Endothelial cell of umbilical vein (primary cell): ENCODE results near the gene RYR1. TPM values are rescaled to one million over a fixed set of nuclear protein-coding genes. Genes with fewer than 3 reads are reported as not detected.

Source experiments
- BruUV-seq: library from RNA; stranded (reverse); fragments of 400-500 nt; replicated peaks from 2 replicates; lab custom pipeline; 2021; lab: Mats Ljungman, UMichigan
- CTCF ChIA-PET: fragments of 300-600, 350-600 bp; sonication (Branson Sonifier 250); formaldehyde crosslinking; loops from one replicate; lab custom pipeline; 2021; ENCODE audit warnings: antibody characterized with exemption, inconsistent platforms; lab: Charles Lee
- POLR2A ChIA-PET: fragments of 300-600, 350-600 bp; sonication (Branson Sonifier 250); formaldehyde crosslinking; loops from one replicate; lab custom pipeline; 2021; ENCODE audit warnings: antibody characterized with exemption, inconsistent platforms; lab: Charles Lee
- DNase-seq: peaks from one replicate; pipeline ENCODE4 v3.0.0-alpha.2; 2011; ENCODE audit warnings: low read depth, low spot score
- FAIRE-seq: peaks from 2 replicates; lab custom pipeline; 2011; peaks lifted over from hg19 to GRCh38; lab: Jason Lieb, UNC
- H2AFZ ChIP-seq: 2 replicates; pipeline ENCODE4 v1.6.0; 2012; ENCODE audit warnings: low read depth, low read length, control low read depth, inconsistent platforms
- H3K27ac ChIP-seq: 2 replicates; pipeline ENCODE4 v1.5.1; 2011; ENCODE audit warnings: low read depth, mild to moderate bottlenecking, control low read depth, low read length, moderate library complexity; ENCODE audit not compliant: insufficient read depth
- H3K27me3 ChIP-seq, 2 experiments: 2 replicates each; pipeline versions ENCODE4 v1.6.0 to v1.6.1; 2011; ENCODE audit warnings: low read length in 2 of 2, mixed read lengths in 1 of 2; ENCODE audit not compliant: control insufficient read depth in 2 of 2, insufficient read depth in 2 of 2
- H3K36me3 ChIP-seq, 2 experiments: 2 replicates in 1 of 2; 3 replicates in 1 of 2; pipeline ENCODE4 v1.5.1; 2011; ENCODE audit warnings: low read length in 2 of 2, mild to moderate bottlenecking in 1 of 2, moderate library complexity in 1 of 2; ENCODE audit not compliant: control insufficient read depth in 2 of 2, insufficient read depth in 2 of 2; ENCODE audit errors: extremely low read depth in 1 of 2
- H3K4me1 ChIP-seq: 3 replicates; pipeline ENCODE4 v1.5.1; 2011; ENCODE audit warnings: mild to moderate bottlenecking, low read length; ENCODE audit not compliant: control insufficient read depth, insufficient read depth; ENCODE audit errors: extremely low read depth
- H3K4me2 ChIP-seq: 2 replicates; pipeline ENCODE4 v1.6.1; 2011; ENCODE audit warnings: low read length, control low read depth, mixed read lengths; ENCODE audit not compliant: insufficient read depth
- H3K4me3 ChIP-seq, 3 experiments: fragments of 200-600 bp in 1 of 3; sonication (generic), shearing (Covaris generic) in 1 of 3; replicated peaks in 1 of 3; 2 replicates each; pipeline ENCODE4 v1.5.1; 2011 to 2016; ENCODE audit warnings: control low read depth in 3 of 3, low read length in 3 of 3, mild to moderate bottlenecking in 2 of 3, inconsistent platforms in 1 of 3, low read depth in 1 of 3, moderate library complexity in 1 of 3; ENCODE audit not compliant: insufficient read depth in 1 of 3
- H3K79me2 ChIP-seq: 2 replicates; pipeline ENCODE4 v1.6.0; 2012; ENCODE audit warnings: low read length, inconsistent platforms; ENCODE audit not compliant: control insufficient read depth, insufficient read depth
- H3K9ac ChIP-seq: replicated peaks from 2 replicates; pipeline ENCODE3; 2011; ENCODE audit warnings: low read length, control low read depth; ENCODE audit not compliant: insufficient read depth; ENCODE audit errors: extremely low read depth
- H3K9me1 ChIP-seq: replicated peaks from 3 replicates; pipeline ENCODE4 v1.6.0; 2011; ENCODE audit warnings: mild to moderate bottlenecking, low read length; ENCODE audit not compliant: control insufficient read depth, insufficient read depth; ENCODE audit errors: extremely low read depth
- H3K9me3 ChIP-seq: replicated peaks from 2 replicates; pipeline ENCODE4 v1.5.1; 2012; ENCODE audit warnings: low read length, inconsistent platforms; ENCODE audit not compliant: control insufficient read depth, insufficient read depth
- H4K20me1 ChIP-seq: replicated peaks from 2 replicates; pipeline ENCODE3; 2011; ENCODE audit warnings: mild to moderate bottlenecking, low read length; ENCODE audit not compliant: control insufficient read depth, insufficient read depth; ENCODE audit errors: extremely low read depth
- CTCF ChIP-seq, 2 donors: IDR thresholded peaks; 1 replicate in 1 of 2; 2 replicates in 1 of 2; pipeline ENCODE4 v1.5.1; 2011; ENCODE audit warnings: low read length in 2 of 2, mild to moderate bottlenecking in 2 of 2, moderate library complexity in 2 of 2, control low read depth in 1 of 2, inconsistent platforms in 1 of 2, low read depth in 1 of 2; ENCODE audit not compliant: insufficient read depth in 1 of 2; ENCODE audit errors: extremely low read depth in 1 of 2
- EZH2 ChIP-seq: IDR thresholded peaks from 2 replicates; pipeline ENCODE4 v1.6.1; 2012; ENCODE audit warnings: borderline replicate concordance, low read depth, mild to moderate bottlenecking, moderate library complexity, low read length, inconsistent platforms; ENCODE audit not compliant: severe bottlenecking
- FOS ChIP-seq: IDR thresholded peaks from 2 replicates; pipeline ENCODE4 v1.6.1; 2011; ENCODE audit warnings: mild to moderate bottlenecking, low read length, moderate library complexity, borderline replicate concordance; ENCODE audit not compliant: insufficient read depth
- GATA2 ChIP-seq: IDR thresholded peaks from 2 replicates; pipeline ENCODE4 v1.7.0; 2011; ENCODE audit warnings: low read depth, mild to moderate bottlenecking, moderate library complexity, mixed read lengths, low read length; ENCODE audit not compliant: insufficient read length, insufficient read depth
- JUN ChIP-seq: IDR thresholded peaks from 2 replicates; pipeline ENCODE4 v1.6.1; 2011; ENCODE audit warnings: borderline replicate concordance, low read depth; ENCODE audit not compliant: insufficient read length, insufficient read depth
- MAX ChIP-seq: IDR thresholded peaks from 2 replicates; pipeline ENCODE4 v1.6.1; 2011; ENCODE audit not compliant: insufficient read depth, insufficient read length
- MYC ChIP-seq: IDR thresholded peaks from one replicate; pipeline ENCODE4 v1.6.1; 2011; ENCODE audit warnings: mild to moderate bottlenecking, low read depth, low read length
- POLR2A ChIP-seq: IDR thresholded peaks from 2 replicates; pipeline ENCODE4 v1.6.1; 2012; ENCODE audit warnings: low read depth, mild to moderate bottlenecking, control low read depth, low read length
- POLR2AphosphoS5 ChIP-seq: IDR thresholded peaks from 2 replicates; pipeline ENCODE4 v1.6.1; 2012; ENCODE audit warnings: low read depth, mild to moderate bottlenecking, control low read depth, low read length, moderate library complexity; ENCODE audit not compliant: insufficient read depth
- dilution Hi-C: fragments of 300-500 bp; cut with MboI; formaldehyde crosslinking; loops from one replicate; pipeline ENCODE4 v1.15.0; 2019; ENCODE audit warnings: low sequenced_read_pairs; ENCODE audit not compliant: extremely low pct_ligation_motif_present
- intact Hi-C: fragments of 100-400 bp; cut with micrococcal nuclease; formaldehyde crosslinking; loops from one replicate; pipeline ENCODE4 v1.10.0; 2022
- polyA plus RNA-seq, 4 experiments: library from polyadenylated mRNA; depleted of rRNA in 3 of 4; stranded (reverse) in 3 of 4; unstranded in 1 of 4; fragments of >200 nt; gene quantifications; 2 replicates each; pipeline versions ENCODE4 v1.2.1 to v1.2.3, GENCODE V29; 2011 to 2012; ENCODE audit warnings: missing spikeins in 1 of 4
- total RNA-seq: library from RNA; stranded (reverse); gene quantifications from 2 replicates; pipeline ENCODE4 v1.2.3, GENCODE V29; 2021

The RYR1 gene
- total and polyA plus RNA-seq, 2 donors (not counting 3 experiments of a cell fraction or from before 2014, with no cell fraction given) = under 0.01 to 0.02 TPM

GRCh38 chr19:38483016-38483630 lies 49.6 kb downstream of the RYR1 start:
- Histone ChIP-seq H3K79me2 (no peaks in the 10 kb centered on the region), H3K4me3 (no peak overlapping the region), H2AFZ (no peak overlapping the region), H3K4me2 (no peak overlapping the region), H3K9me3 (no peaks in the 10 kb centered on the region), H3K27me3 (no peaks in the 10 kb centered on the region), H3K9ac (no peak overlapping the region), H3K27ac (no peak overlapping the region), H3K4me1 (no peaks in the 10 kb centered on the region), H3K9me1 (no peaks in the 10 kb centered on the region), H4K20me1 (no peaks in the 10 kb centered on the region), H3K36me3 (no peaks in the 10 kb centered on the region)
- no TSS peak for BruUV-seq
- FAIRE-seq (no peak), DNase-seq (no peak)
- CTCF ChIA-PET = no interaction called here
- intact Hi-C loops (no loop called here), dilution Hi-C loops (no loop called here)
- POLR2A ChIA-PET = no interaction called here
- no peak for TF ChIP-seq POLR2AphosphoS5
- no peak for TF ChIP-seq MAX
- TF ChIP-seq CTCF (IDR thresholded peaks at IDR 0.05; ENCODE audit: extremely low read depth in 1 of 2, insufficient read depth in 1 of 2, low read depth in 1 of 2, low read length in 2 of 2) = no peak
- no peak for TF ChIP-seq POLR2A
- TF ChIP-seq JUN = no peak
- no peak for TF ChIP-seq GATA2
- no peak for TF ChIP-seq MYC
- TF ChIP-seq EZH2 = no peak
- no peak for TF ChIP-seq FOS
